Activated CD8-positive, alpha-beta memory T cell treated with anti-CD3 and anti-CD28 coated beads, Interleukin-2, amount 50 U/mL, for 1 hour (primary cell): ENCODE measurements around the gene SDC4.

Source experiments
- DNase-seq: peaks from one replicate; pipeline ENCODE4 v3.0.0-alpha.2; 2020; ENCODE audit errors: extremely low read depth

Gene SDC4

GRCh38 chr20:45343532-45344167 lies 4.6 kb downstream of the SDC4 start:
- DNase-seq, result no peak

- no peak for DNase-seq
These were observed 5.2 kb downstream of the SDC4 start for GRCh38 chr20:45342855-45343531.

- DNase-seq, result no peak
These were observed 6.0 kb downstream of the SDC4 start for GRCh38 chr20:45341939-45342854.

GRCh38 chr20:45341579-45341938 lies 6.7 kb downstream of the SDC4 start:
- DNase-seq, result no peak

GRCh38 chr20:45340951-45341350 lies 7.3 kb downstream of the SDC4 start:
- no peak for DNase-seq

GRCh38 chr20:45340236-45340847 lies 7.9 kb downstream of the SDC4 start:
- DNase-seq, result no peak

GRCh38 chr20:45339799-45340198 lies 8.4 kb downstream of the SDC4 start:
- no peak for DNase-seq

- no peak for DNase-seq
These were observed 9.1 kb downstream of the SDC4 start for GRCh38 chr20:45339084-45339483.

- DNase-seq, result no peak
These were observed 9.8 kb downstream of the SDC4 start for GRCh38 chr20:45338121-45339030.

- no peak for DNase-seq
These were observed 10.7 kb downstream of the SDC4 start for GRCh38 chr20:45337367-45338120.

- DNase-seq, result no peak
These were observed 11.5 kb downstream of the SDC4 start for GRCh38 chr20:45336530-45337366.

GRCh38 chr20:45330476-45330875 lies 17.7 kb downstream of the SDC4 start:
- DNase-seq, result no peak

GRCh38 chr20:45329497-45330319 lies 18.5 kb downstream of the SDC4 start:
- no peak for DNase-seq

GRCh38 chr20:45328451-45328850 lies 19.8 kb downstream of the SDC4 start:
- DNase-seq, result no peak

GRCh38 chr20:45325371-45325770 lies 22.9 kb downstream of the SDC4 start:
- no peak for DNase-seq

GRCh38 chr20:45323731-45324130 lies 24.5 kb downstream of the SDC4 start:
- no peak for DNase-seq

- no peak for DNase-seq
These were observed 25.3 kb downstream of the SDC4 start for GRCh38 chr20:45322952-45323383.

GRCh38 chr20:45320948-45321595 lies 27.2 kb downstream of the SDC4 start:
- no peak for DNase-seq
